ENCODE results near the gene SEPTIN11.
"Not testable (repeated sequence)": the region's sequence is repeated elsewhere in the genome, so short reads cannot be mapped to it uniquely, and the experiment has no call there.

SEPTIN11 gene

GRCh38 chr4:76952071-76952470 lies 2.5 kb downstream of the SEPTIN11 start:
- DNase-seq (ENCODE audit: low spot score): no peak

- no peak for DNase-seq (ENCODE audit: low spot score)
Measured at GRCh38 chr4:76952656-76953582, 3.4 kb downstream of the SEPTIN11 start.

GRCh38 chr4:76953956-76954355 lies 4.4 kb downstream of the SEPTIN11 start:
- no peak for DNase-seq (ENCODE audit: low spot score)

- DNase-seq (ENCODE audit: low spot score): no peak
Measured at GRCh38 chr4:76954489-76954888, 4.9 kb downstream of the SEPTIN11 start.

GRCh38 chr4:76955182-76955581 lies 5.6 kb downstream of the SEPTIN11 start:
- DNase-seq (ENCODE audit: low spot score): no peak

- DNase-seq (ENCODE audit: low spot score): no peak
Measured at GRCh38 chr4:76957004-76957738, 7.6 kb downstream of the SEPTIN11 start.

- DNase-seq (ENCODE audit: low spot score): no peak
Measured at GRCh38 chr4:76958891-76959290, 9.3 kb downstream of the SEPTIN11 start.

GRCh38 chr4:76960014-76960413 lies 10.5 kb downstream of the SEPTIN11 start:
- DNase-seq (ENCODE audit: low spot score): no peak

GRCh38 chr4:76962406-76963130 lies 13.0 kb downstream of the SEPTIN11 start:
- no peak for DNase-seq (ENCODE audit: low spot score)

GRCh38 chr4:76963131-76963750 lies 13.7 kb downstream of the SEPTIN11 start:
- no peak for DNase-seq (ENCODE audit: low spot score)

- DNase-seq (ENCODE audit: low spot score): not testable (repeated sequence)
Measured at GRCh38 chr4:76963927-76964326, 14.4 kb downstream of the SEPTIN11 start.

- no peak for DNase-seq (ENCODE audit: low spot score)
Measured at GRCh38 chr4:76964769-76965168, 15.2 kb downstream of the SEPTIN11 start.

GRCh38 chr4:76965866-76966579 lies 16.5 kb downstream of the SEPTIN11 start:
- DNase-seq (ENCODE audit: low spot score): no peak

- DNase-seq (ENCODE audit: low spot score): no peak
Measured at GRCh38 chr4:76968937-76969336, 19.4 kb downstream of the SEPTIN11 start.

- DNase-seq (ENCODE audit: low spot score): no peak
Measured at GRCh38 chr4:76969495-76969894, 19.9 kb downstream of the SEPTIN11 start.

GRCh38 chr4:76969941-76970529 lies 20.5 kb downstream of the SEPTIN11 start:
- DNase-seq (ENCODE audit: low spot score): no peak

- no peak for DNase-seq (ENCODE audit: low spot score)
Measured at GRCh38 chr4:76972306-76972705, 22.8 kb downstream of the SEPTIN11 start.

GRCh38 chr4:76974150-76974549 lies 24.6 kb downstream of the SEPTIN11 start:
- DNase-seq (ENCODE audit: low spot score): no peak

- DNase-seq (ENCODE audit: low spot score): no peak
Measured at GRCh38 chr4:76977113-76977512, 27.6 kb downstream of the SEPTIN11 start.

GRCh38 chr4:76977736-76978350 lies 28.3 kb downstream of the SEPTIN11 start:
- DNase-seq (ENCODE audit: low spot score): no peak

GRCh38 chr4:76979236-76979635 lies 29.7 kb downstream of the SEPTIN11 start:
- no peak for DNase-seq (ENCODE audit: low spot score)
